GM12892 (cell line): Measurements from ENCODE around the gene HECW1.

ENCODE experiments used
- DNase-seq: peaks from one replicate; pipeline ENCODE4 v3.0.0; 2011; ENCODE audit not compliant: insufficient read length
- FAIRE-seq: peaks from 2 replicates; lab custom pipeline; 2011; peaks lifted over from hg19 to GRCh38; lab: Jason Lieb, UNC
- POLR2A ChIP-seq: IDR thresholded peaks from 2 replicates; pipeline ENCODE4 v1.6.1; 2011; ENCODE audit warnings: low read depth, low read length, control low read depth
- POLR2AphosphoS5 ChIP-seq: IDR thresholded peaks from 2 replicates; pipeline ENCODE4 v1.6.1; 2011; ENCODE audit warnings: low read depth, low read length, control low read depth
- TAF1 ChIP-seq: IDR thresholded peaks from 2 replicates; pipeline ENCODE4 v1.6.1; 2011; ENCODE audit warnings: low read depth, mild to moderate bottlenecking, control low read depth, low read length, borderline replicate concordance

Gene HECW1

GRCh38 chr7:43535031-43535451 is 422.6 kb downstream of the HECW1 start:
- TF ChIP-seq POLR2A (no peak), TAF1 (no peak), POLR2AphosphoS5 (no peak)
- FAIRE-seq (no peak), DNase-seq (no peak)

GRCh38 chr7:43535810-43536585 is 423.6 kb downstream of the HECW1 start:
- TF ChIP-seq POLR2AphosphoS5 (no peak), POLR2A (no peak), TAF1 (no peak)
- no peak for DNase-seq
- FAIRE-seq: no peak

GRCh38 chr7:43536773-43537172 is 424.3 kb downstream of the HECW1 start:
- DNase-seq (no peak), FAIRE-seq (no peak)
- no peak for TF ChIP-seq POLR2AphosphoS5
- no peak for TF ChIP-seq POLR2A
- TF ChIP-seq TAF1: no peak

- FAIRE-seq (no peak), DNase-seq (no peak)
- TF ChIP-seq POLR2AphosphoS5 (no peak), TAF1 (no peak)
These were observed 425.4 kb downstream of the HECW1 start for GRCh38 chr7:43537765-43538403.

- FAIRE-seq (no peak), DNase-seq (no peak)
- TF ChIP-seq POLR2AphosphoS5 (no peak), POLR2A (no peak), TAF1 (no peak)
These were observed 425.9 kb downstream of the HECW1 start for GRCh38 chr7:43538404-43538771.

- FAIRE-seq: no peak
- DNase-seq: no peak
- TF ChIP-seq POLR2AphosphoS5 (no peak), TAF1 (no peak), POLR2A (no peak)
These were observed 428.0 kb downstream of the HECW1 start for GRCh38 chr7:43540471-43540870.

GRCh38 chr7:43542716-43543115 is 430.3 kb downstream of the HECW1 start:
- DNase-seq: no peak
- TF ChIP-seq TAF1: no peak
- FAIRE-seq: no peak

GRCh38 chr7:43546231-43546630 is 433.8 kb downstream of the HECW1 start:
- FAIRE-seq: no peak
- no peak for DNase-seq
- TF ChIP-seq POLR2A: no peak
- TF ChIP-seq POLR2AphosphoS5: no peak
- no peak for TF ChIP-seq TAF1

GRCh38 chr7:43550427-43550826 is 438.0 kb downstream of the HECW1 start:
- no peak for DNase-seq
- TF ChIP-seq POLR2AphosphoS5: no peak
- no peak for TF ChIP-seq TAF1
- no peak for TF ChIP-seq POLR2A
- no peak for FAIRE-seq

- TF ChIP-seq TAF1 (no peak), POLR2A (no peak), POLR2AphosphoS5 (no peak)
- no peak for FAIRE-seq
- no peak for DNase-seq
These were observed 439.7 kb downstream of the HECW1 start for GRCh38 chr7:43552122-43552521.

GRCh38 chr7:43553999-43554398 is 441.6 kb downstream of the HECW1 start:
- DNase-seq (no peak), FAIRE-seq (no peak)
- TF ChIP-seq TAF1 (no peak), POLR2AphosphoS5 (no peak), POLR2A (no peak)

- FAIRE-seq (no peak), DNase-seq (no peak)
- TF ChIP-seq POLR2AphosphoS5 (no peak), TAF1 (no peak), POLR2A (no peak)
These were observed 442.0 kb downstream of the HECW1 start for GRCh38 chr7:43554423-43554822.

- FAIRE-seq (no peak), DNase-seq (no peak)
- TF ChIP-seq TAF1: no peak
These were observed 445.5 kb downstream of the HECW1 start for GRCh38 chr7:43557831-43558495.
